Thyroid gland (tissue), 4 donors: Measurements from ENCODE around the gene TBC1D16.

ENCODE experiments used
- POLR2A ChIP-seq, 2 donors: fragments of 450-650 bp; IDR thresholded peaks; one replicate each; pipeline ENCODE4 v1.6.1; 2017; ENCODE audit warnings: antibody characterized with exemption in 2 of 2, mild to moderate bottlenecking in 2 of 2, moderate library complexity in 1 of 2
- TF ChIP-seq, protein P1 (sequence below), 6 experiments: fragments of 200-600 bp in 3 of 6; fragments of 450-650 bp in 3 of 6; sonication (generic) in 3 of 6; IDR thresholded peaks; one replicate each; pipeline ENCODE4 v1.5.1; 2016 to 2019; ENCODE audit warnings: antibody characterized with exemption in 6 of 6, mild to moderate bottlenecking in 2 of 6, inconsistent platforms in 1 of 6, moderate library complexity in 1 of 6

DNA sequence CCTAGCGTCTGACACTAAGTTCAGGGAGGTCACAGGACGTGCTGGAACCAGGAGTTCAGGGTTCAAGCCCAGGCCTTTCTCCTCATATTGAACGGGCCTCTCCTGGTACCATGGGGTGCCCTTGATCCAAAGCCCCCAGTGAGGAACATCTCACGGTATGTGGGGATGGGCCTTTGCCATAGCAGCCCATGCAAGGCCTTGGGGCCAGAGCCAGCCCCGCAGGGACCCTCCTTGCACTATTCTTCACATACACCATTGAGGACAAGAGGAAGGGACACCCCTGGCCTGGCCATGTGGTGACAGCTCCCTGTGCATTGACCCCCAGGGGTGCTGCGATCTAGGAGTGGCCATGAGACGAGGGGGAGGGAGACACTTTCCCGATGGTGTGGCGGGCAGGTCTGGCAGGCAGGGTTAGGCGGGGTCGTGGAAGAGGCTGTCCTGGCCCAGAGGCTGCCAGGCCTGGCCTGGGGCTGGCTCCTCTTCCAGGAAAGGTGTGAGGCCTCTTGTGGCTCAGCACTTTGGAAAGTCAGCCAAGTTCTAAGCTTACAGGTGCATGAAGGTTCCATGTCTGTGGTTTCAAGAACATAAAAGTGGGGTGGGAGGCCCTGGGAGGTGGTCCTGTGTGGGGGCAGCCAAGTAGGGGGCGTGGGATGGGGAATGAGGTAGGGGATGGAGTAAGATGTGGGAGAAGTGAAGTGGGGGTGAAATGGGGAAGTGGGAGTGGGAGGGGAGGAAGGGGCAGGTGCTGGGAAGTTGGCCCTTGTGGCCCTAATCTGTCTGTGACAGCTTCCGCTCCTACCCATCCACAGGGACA is 107.8 kb downstream of the TBC1D16 start:
- TF ChIP-seq, protein P1, sequence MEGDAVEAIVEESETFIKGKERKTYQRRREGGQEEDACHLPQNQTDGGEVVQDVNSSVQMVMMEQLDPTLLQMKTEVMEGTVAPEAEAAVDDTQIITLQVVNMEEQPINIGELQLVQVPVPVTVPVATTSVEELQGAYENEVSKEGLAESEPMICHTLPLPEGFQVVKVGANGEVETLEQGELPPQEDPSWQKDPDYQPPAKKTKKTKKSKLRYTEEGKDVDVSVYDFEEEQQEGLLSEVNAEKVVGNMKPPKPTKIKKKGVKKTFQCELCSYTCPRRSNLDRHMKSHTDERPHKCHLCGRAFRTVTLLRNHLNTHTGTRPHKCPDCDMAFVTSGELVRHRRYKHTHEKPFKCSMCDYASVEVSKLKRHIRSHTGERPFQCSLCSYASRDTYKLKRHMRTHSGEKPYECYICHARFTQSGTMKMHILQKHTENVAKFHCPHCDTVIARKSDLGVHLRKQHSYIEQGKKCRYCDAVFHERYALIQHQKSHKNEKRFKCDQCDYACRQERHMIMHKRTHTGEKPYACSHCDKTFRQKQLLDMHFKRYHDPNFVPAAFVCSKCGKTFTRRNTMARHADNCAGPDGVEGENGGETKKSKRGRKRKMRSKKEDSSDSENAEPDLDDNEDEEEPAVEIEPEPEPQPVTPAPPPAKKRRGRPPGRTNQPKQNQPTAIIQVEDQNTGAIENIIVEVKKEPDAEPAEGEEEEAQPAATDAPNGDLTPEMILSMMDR (IDR thresholded peaks at IDR 0.05), result no peak
- no peak for TF ChIP-seq POLR2A (IDR thresholded peaks at IDR 0.05)
